Fibroblast of skin of left quadriceps (primary cell): ENCODE results near the gene PNPLA7.

Experiments
- DNase-seq, 2 experiments: peaks; one replicate each; pipeline ENCODE4 v3.0.0-alpha.2; 2013; ENCODE audit warnings: low read depth in 2 of 2

Gene PNPLA7

GRCh38 chr9:137496601-137497375 lies 53.4 kb downstream of the PNPLA7 start:
- no peak for DNase-seq

- no peak for DNase-seq
These were observed 55.5 kb downstream of the PNPLA7 start for GRCh38 chr9:137494550-137495351.

- no peak for DNase-seq
These were observed 56.1 kb downstream of the PNPLA7 start for GRCh38 chr9:137494104-137494544.

GRCh38 chr9:137493364-137494103 lies 56.7 kb downstream of the PNPLA7 start:
- DNase-seq: no peak

- no peak for DNase-seq
These were observed 57.5 kb downstream of the PNPLA7 start for GRCh38 chr9:137492464-137493363.

- no peak for DNase-seq
These were observed 58.3 kb downstream of the PNPLA7 start for GRCh38 chr9:137491735-137492432.

- DNase-seq: no peak
These were observed 59.5 kb downstream of the PNPLA7 start for GRCh38 chr9:137490532-137491186.

- no peak for DNase-seq
These were observed 61.3 kb downstream of the PNPLA7 start for GRCh38 chr9:137488906-137489305.

GRCh38 chr9:137488327-137488653 lies 61.9 kb downstream of the PNPLA7 start:
- DNase-seq: no peak

- DNase-seq: no peak
These were observed 62.5 kb downstream of the PNPLA7 start for GRCh38 chr9:137487454-137488326.

GRCh38 chr9:137486545-137487453 lies 63.4 kb downstream of the PNPLA7 start:
- no peak for DNase-seq

GRCh38 chr9:137486141-137486490 lies 64.1 kb downstream of the PNPLA7 start:
- no peak for DNase-seq

GRCh38 chr9:137485343-137486140 lies 64.7 kb downstream of the PNPLA7 start:
- no peak for DNase-seq

GRCh38 chr9:137484551-137485315 lies 65.5 kb downstream of the PNPLA7 start:
- DNase-seq: no peak

- no peak for DNase-seq
These were observed 68.0 kb downstream of the PNPLA7 start for GRCh38 chr9:137482094-137482781.
